Central memory CD4-positive, alpha-beta T cell (primary cell): Measurements from ENCODE around the gene PGA4.
"Not testable (repeated sequence)": the region's sequence is repeated elsewhere in the genome, so short reads cannot be mapped to it uniquely, and the experiment has no call there.

ENCODE experiments used
- DNase-seq: peaks from one replicate; pipeline ENCODE4 v3.0.0; 2022

The PGA4 gene

GRCh38 chr11:61250796-61251765 lies 28.9 kb downstream of the PGA4 start:
- DNase-seq, result not testable (repeated sequence)

- DNase-seq, result not testable (repeated sequence)
These were observed 30.2 kb downstream of the PGA4 start for GRCh38 chr11:61252332-61252731.

DNA sequence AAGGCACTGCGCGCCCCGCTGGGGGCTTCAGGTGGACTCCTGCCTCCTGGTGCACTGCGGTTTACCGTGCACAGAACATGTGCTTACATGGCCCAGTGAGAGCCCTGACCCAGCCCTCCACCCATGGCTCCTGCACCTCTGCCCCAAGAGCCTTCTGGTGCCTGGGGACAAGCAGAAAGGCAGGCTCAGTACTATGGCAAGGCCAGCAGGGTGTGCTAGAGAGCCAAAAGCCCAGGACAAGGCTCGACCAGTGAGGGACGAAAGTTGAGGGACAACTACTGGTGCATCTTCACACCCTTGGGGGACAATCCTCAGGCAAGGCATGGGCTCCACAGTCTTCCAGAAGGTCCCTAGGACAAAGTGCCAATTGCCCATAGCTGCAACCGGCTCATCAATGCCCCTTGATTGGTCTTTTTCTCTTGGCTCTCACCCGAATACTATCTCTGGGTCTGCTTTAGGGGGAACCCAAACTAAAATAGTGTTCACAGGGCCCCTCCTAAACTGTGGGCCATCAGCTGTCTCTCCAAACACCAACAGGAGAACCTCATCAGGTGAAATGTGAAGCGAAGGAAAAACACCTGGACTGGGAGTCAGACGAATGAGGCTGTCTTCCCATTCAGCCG lies 32.4 kb downstream of the PGA4 start:
- peak; percentile 19 for DNase-seq

GRCh38 chr11:61256710-61257482 lies 34.7 kb downstream of the PGA4 start:
- DNase-seq, result no peak

GRCh38 chr11:61258546-61258945 lies 36.4 kb downstream of the PGA4 start:
- no peak for DNase-seq

- DNase-seq, result no peak
These were observed 37.2 kb downstream of the PGA4 start for GRCh38 chr11:61259363-61259762.

GRCh38 chr11:61264371-61264770 lies 42.2 kb downstream of the PGA4 start:
- DNase-seq, result no peak

- DNase-seq, result no peak
These were observed 42.6 kb downstream of the PGA4 start for GRCh38 chr11:61264795-61265194.

DNA sequence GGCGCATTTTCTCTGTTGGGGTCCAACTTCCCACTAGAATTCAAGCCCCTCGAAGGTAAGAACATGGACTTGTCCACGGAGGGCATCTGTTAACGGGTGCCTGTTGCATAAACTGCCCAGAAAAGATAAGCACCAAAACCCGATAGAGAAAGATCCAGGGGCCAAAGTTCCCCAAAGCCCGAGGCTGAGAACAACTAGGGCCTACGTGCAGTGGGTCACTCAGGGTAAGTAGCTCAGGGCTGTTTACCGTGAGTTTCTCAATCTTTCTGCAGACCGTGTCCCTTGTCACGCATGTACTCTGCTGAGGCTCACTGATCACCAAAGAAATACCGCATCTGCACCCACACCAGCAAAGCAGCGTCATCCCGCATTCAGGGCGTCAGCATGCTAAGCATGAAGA lies 43.2 kb downstream of the PGA4 start:
- no peak for DNase-seq

DNA sequence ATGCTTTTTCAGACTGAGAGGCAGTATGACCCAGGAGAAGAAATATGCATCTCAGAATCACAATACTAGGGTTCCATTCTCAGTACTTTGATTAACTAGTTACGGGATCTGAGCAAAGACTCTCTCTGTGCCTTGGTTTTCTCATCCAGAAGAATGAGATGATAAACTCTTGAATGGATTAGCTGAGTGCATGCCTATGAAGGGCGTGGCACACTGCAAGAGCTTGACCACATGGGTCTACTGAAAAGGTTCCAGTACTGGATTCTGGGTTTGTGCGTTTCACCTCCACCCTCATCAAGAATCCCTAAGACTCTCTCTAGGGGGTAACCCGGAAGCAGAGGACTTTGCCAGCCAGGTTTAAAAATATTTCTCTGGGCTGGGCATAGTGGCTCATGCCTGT lies 44.5 kb downstream of the PGA4 start:
- no peak for DNase-seq

GRCh38 chr11:61267437-61267841 lies 45.3 kb downstream of the PGA4 start:
- DNase-seq, result no peak

DNA sequence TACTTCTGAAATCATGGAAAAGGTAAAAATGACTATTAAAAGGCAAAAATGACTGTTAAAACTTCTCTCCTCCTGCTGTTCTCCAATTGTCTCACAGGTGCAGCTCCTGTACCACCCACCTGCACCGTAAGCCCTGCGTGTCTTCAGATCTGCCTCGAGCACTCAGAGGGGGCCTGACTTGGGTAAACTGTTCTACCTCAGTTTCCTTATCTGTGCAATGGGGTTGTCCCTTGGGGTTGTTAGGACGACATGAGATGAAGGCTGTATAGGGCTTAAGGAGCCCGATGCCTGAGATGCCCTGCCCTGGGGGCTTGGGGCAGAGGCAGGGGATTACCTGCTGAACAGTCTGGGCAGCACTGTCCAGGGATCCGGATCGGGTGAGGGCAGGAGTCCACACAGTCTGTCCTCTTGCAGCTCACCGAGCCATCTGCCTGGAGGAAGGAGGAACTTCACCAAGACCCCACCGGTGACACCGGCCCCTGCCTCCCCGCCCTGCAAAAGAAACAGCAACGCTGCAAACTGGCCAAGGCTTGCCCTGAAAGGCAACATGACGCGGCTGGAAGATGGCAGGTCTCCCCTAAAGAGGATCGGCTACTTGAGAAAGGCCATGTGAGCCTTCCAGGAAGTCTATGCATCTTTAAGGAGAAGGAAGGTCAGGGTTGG lies 46.6 kb downstream of the PGA4 start:
- no peak for DNase-seq

DNA sequence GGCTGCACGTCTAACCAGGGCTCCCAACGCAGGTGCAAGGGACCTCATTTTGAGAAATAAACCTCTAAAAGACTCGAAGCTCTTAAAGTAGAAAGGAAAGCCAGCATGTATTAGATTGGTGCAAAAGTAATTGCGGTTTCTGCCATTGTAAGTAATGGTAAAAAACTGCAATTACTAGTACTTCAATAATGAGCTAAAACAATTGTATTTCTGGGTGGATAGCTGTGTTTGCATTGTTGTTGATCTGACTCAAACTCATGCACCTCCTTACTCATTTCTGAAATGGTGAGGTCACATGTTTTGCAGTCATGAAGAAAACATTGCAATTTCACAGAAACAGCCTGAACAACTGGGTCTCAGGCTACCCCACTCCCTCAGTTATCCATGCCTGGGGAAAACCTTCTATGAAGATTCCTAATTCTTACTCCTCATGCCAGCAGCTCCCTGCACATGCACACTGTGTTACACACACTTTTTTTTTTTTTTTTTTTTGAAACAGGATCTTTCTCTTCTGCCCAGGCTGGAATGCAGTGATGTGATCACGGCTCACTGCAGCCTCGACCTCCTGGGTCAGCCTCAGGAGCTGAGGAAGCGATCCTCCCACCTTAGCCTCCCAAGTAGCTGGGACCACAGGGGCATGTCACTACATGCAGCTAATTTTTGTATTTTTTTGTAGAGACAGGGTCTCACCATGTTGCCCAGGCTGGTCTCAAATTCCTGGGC lies 48.4 kb downstream of the PGA4 start:
- DNase-seq, result no peak

DNA sequence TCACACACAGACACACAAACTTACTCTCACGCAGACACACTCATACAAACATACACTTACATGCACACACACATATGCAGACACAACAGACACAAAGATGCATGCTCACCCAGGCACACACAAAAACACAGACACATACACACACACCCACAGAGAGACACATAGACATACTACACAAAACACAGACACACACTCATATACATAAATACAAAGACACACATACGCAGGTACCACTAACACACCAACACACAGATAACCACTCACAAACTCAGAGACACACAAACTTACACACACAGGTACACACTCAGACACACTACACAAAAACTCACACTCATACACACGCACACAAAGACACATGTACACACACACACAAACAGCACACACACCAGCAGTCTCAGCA lies 50.6 kb downstream of the PGA4 start:
- no peak for DNase-seq

DNA sequence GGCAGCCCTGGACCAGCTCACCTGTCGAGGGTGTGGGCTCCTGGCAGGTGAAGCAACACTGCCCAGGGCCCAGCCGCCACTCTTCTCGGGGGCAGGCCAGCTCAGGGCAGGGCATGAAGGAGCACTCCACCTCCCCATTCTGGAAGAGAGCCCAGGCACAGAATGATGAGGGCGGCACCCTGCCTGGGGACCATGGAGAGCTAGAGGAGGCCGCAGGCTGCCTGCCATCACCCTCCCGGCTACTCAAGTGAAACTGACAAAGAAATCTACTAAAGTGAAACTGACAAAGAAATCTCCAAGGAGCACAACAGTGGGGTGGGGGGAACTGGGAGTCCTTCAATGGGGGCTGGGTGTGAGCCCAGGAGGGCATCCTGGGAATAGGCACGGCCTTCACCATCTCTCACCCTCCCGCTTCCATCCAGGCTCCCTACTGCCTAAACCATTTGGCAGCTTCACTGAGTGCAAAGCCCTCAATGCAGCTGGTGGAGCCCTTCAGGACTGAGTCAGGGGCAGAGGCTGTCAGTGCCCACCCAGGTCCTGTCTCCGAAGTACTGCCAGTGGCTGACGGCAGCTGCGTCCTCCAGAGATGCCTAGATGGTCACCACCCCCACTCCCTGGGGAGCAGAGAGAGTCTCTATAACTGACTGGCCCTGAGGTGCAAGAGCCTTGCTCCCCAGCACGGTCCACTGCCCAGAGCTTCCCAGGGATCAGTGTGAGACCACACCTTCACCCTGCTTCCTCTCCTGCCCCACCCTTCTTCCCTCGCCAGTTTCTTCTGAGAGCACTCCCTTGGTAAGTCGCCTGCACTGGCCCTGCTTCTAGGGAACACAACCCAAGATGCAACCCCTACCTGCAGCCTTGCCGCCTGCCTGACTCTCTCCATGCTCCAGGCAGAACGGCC lies 51.3 kb downstream of the PGA4 start:
- no peak for DNase-seq

- no peak for DNase-seq
These were observed 51.9 kb downstream of the PGA4 start for GRCh38 chr11:61274084-61274483.

DNA sequence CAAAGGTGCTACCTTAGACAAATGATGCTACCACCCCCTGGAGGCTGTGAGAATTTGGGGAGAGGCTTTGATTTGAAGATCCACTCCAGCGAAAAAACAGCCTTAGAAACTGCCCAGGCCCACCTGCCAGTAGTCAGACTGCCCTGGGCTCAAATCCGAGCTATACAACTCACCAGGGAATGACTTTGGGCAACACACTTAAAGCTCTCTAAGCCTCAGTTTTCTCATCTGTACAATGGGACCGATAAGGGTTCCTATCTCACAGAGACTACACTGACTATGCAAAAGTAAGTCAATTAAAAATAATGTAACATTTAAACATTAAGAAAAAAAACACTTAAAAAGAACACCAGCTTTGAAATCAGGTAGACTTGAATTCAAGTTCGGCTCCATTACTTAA lies 53.0 kb downstream of the PGA4 start:
- DNase-seq, result no peak

DNA sequence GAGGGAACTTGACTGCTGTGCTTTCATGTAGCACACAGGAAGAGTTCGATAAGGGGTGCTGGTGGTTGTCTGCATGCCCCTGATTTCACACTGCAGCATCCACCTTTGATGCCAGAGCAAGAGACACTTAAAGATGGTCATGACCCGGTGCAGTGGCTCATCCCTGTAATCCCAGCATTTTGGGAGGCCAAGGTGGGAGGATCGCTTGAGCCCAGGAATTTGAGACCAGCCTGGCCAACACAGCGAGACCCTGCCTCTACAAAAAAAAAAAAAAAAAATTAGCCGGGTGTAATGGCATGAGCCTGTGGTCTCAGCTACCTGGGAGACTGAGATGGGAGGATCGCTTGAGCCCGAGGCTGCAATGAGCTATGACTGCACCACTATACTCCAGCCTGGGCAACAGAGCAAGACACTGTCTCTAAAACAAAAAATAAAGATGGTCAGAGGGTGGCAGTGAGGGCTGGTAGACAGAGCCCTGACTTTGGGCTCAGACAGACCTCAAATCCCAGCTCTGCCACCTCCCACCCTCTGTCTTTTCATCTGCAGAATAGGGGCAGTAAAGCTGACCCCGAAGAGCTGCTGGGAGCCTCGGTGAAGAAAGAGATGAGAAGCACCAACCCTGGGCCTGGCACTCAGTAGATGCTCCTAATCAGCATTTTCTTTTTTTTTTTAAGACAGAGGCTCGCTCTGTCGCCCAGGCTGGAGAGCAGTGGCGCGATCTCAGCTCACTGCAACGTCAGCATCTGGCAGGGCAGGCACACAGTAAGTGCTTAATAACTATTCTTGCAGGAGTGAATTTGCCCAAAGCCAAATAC lies 55.2 kb downstream of the PGA4 start:
- DNase-seq, result no peak

- DNase-seq, result no peak
These were observed 55.9 kb downstream of the PGA4 start for GRCh38 chr11:61278001-61278470.
